ENCODE results near the gene CAPN10. TPM values are rescaled to one million over a fixed set of nuclear protein-coding genes. Genes with fewer than 3 reads are reported as not detected.

The CAPN10 gene
- total RNA-seq, 1 donor = 21.0 TPM

GRCh38 chr2:240630771-240631547 is 44.4 kb downstream of the CAPN10 start:
- Histone ChIP-seq H3K36me3 (ENCODE audit: insufficient read depth, low read length) (no peaks in the 10 kb centered on the region), H3K27me3 (ENCODE audit: insufficient read depth, low read length) (no peaks in the 10 kb centered on the region), H3K27ac (ENCODE audit: low read depth, low read length) (no peak overlapping the region), H4K20me1 (ENCODE audit: insufficient read depth, low read length) (no peaks in the 10 kb centered on the region), H3K4me3 (ENCODE audit: insufficient read depth, low read length) (no peak overlapping the region), H3K9me3 (ENCODE audit: low read depth, low read length) (peaks cover 3% of the 10 kb centered on the region), H3K79me2 (ENCODE audit: insufficient read depth, low read length) (no peaks in the 10 kb centered on the region), H3K4me2 (ENCODE audit: insufficient read depth, low read length) (no peak overlapping the region), H2AFZ (ENCODE audit: low read length) (no peak overlapping the region), H3K4me1 (ENCODE audit: insufficient read depth, low read length) (no peaks in the 10 kb centered on the region)
- TF ChIP-seq, protein P1, sequence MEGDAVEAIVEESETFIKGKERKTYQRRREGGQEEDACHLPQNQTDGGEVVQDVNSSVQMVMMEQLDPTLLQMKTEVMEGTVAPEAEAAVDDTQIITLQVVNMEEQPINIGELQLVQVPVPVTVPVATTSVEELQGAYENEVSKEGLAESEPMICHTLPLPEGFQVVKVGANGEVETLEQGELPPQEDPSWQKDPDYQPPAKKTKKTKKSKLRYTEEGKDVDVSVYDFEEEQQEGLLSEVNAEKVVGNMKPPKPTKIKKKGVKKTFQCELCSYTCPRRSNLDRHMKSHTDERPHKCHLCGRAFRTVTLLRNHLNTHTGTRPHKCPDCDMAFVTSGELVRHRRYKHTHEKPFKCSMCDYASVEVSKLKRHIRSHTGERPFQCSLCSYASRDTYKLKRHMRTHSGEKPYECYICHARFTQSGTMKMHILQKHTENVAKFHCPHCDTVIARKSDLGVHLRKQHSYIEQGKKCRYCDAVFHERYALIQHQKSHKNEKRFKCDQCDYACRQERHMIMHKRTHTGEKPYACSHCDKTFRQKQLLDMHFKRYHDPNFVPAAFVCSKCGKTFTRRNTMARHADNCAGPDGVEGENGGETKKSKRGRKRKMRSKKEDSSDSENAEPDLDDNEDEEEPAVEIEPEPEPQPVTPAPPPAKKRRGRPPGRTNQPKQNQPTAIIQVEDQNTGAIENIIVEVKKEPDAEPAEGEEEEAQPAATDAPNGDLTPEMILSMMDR (IDR thresholded peaks at IDR 0.05; ENCODE audit: extremely low read depth, low read depth, low read length) = no peak
- peak; percentile 80 for DNase-seq (ENCODE audit: insufficient read length, low spot score, missing footprints)

DNA sequence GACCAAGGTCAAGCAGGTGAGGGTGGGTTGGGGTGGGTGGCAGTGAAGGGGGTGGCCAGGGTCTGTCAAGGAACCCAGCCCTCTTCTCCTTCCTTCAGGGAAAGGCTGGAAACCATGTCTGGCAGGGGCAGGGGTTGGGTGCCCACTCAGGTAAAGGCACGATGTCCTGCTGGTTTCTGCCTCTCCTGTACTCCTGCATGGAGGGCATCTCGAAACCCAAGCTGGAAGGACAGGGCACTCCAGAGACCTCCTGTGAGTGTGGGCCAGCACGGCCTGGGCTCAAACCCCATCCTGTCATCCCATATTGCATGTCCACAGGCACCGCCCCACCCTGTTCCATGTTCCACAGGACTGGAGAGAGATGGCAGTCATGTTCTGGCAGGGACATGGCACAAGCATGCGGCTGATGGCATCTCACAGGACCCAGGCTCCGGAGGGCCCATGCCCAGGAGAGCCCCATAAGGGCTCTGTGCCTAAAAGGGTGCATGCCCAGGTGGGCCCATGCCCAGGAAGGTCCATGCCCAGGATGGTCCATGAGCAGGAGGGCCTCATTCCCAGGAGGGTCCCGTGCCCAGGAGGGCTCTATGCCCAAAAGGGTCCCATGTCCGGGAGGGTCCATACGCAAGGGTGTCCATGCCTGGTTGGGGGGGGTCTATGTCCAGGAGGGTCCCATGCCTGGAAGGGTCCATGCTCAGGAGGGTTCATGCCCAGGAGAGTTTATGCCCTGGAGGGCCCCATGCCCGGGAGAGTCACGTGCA is 45.2 kb downstream of the CAPN10 start:
- Histone ChIP-seq H2AFZ (ENCODE audit: low read length) (no peak overlapping the region), H4K20me1 (ENCODE audit: insufficient read depth, low read length) (no peaks in the 10 kb centered on the region), H3K9me3 (ENCODE audit: low read depth, low read length) (peaks cover 3% of the 10 kb centered on the region), H3K36me3 (ENCODE audit: insufficient read depth, low read length) (no peaks in the 10 kb centered on the region), H3K27me3 (ENCODE audit: insufficient read depth, low read length) (no peaks in the 10 kb centered on the region), H3K4me3 (ENCODE audit: insufficient read depth, low read length) (no peak overlapping the region), H3K79me2 (ENCODE audit: insufficient read depth, low read length) (no peaks in the 10 kb centered on the region), H3K4me1 (ENCODE audit: insufficient read depth, low read length) (no peaks in the 10 kb centered on the region), H3K27ac (ENCODE audit: low read depth, low read length) (no peak overlapping the region), H3K4me2 (ENCODE audit: insufficient read depth, low read length) (no peak overlapping the region)
- TF ChIP-seq, protein P1 (IDR thresholded peaks at IDR 0.05; ENCODE audit: extremely low read depth, low read depth, low read length) = no peak
- peak; percentile 84 for DNase-seq (ENCODE audit: insufficient read length, low spot score, missing footprints)

- TF ChIP-seq, protein P1 (IDR thresholded peaks at IDR 0.05; ENCODE audit: extremely low read depth, low read depth, low read length) = no peak
- Histone ChIP-seq H3K36me3 (ENCODE audit: insufficient read depth, low read length) (no peaks in the 10 kb centered on the region), H3K27me3 (ENCODE audit: insufficient read depth, low read length) (no peaks in the 10 kb centered on the region), H3K4me1 (ENCODE audit: insufficient read depth, low read length) (no peaks in the 10 kb centered on the region), H3K9me3 (ENCODE audit: low read depth, low read length) (peaks cover 3% of the 10 kb centered on the region), H3K4me3 (ENCODE audit: insufficient read depth, low read length) (no peak overlapping the region), H4K20me1 (ENCODE audit: insufficient read depth, low read length) (no peaks in the 10 kb centered on the region), H3K4me2 (ENCODE audit: insufficient read depth, low read length) (no peak overlapping the region), H2AFZ (ENCODE audit: low read length) (no peak overlapping the region), H3K79me2 (ENCODE audit: insufficient read depth, low read length) (no peaks in the 10 kb centered on the region), H3K27ac (ENCODE audit: low read depth, low read length) (no peak overlapping the region)
- peak; percentile 86 for DNase-seq (ENCODE audit: insufficient read length, low spot score, missing footprints)
Observed at GRCh38 chr2:240632306-240632721, 45.8 kb downstream of the CAPN10 start.

Data from osteoblast (primary cell).